HCT116 (cell line): Measurements from ENCODE around the gene KRIT1. TPM values are rescaled to one million over a fixed set of nuclear protein-coding genes. Genes with fewer than 3 reads are reported as not detected.

Experiments used
- ATAC-seq: fragments of 200-7000 bp; cut with Tn5 transposase; 2 replicates; pipeline ENCODE4 v1.9.1; 2020; ENCODE audit warnings: mild to moderate bottlenecking, moderate library complexity
- BruUV-seq: library from RNA; stranded (reverse); fragments of 400-500 nt; replicated peaks from 2 replicates; lab custom pipeline; 2021; lab: Mats Ljungman, UMichigan
- CTCF ChIA-PET: fragments of 300-600 bp; sonication (Branson Sonifier 250); formaldehyde crosslinking; loops from one replicate; lab custom pipeline; 2021; ENCODE audit warnings: antibody characterized with exemption; lab: Charles Lee
- POLR2A ChIA-PET: fragments of 300-600, 350-600 bp; sonication (Branson Sonifier 250); formaldehyde crosslinking; loops from one replicate; lab custom pipeline; 2021; ENCODE audit warnings: antibody characterized with exemption; lab: Charles Lee
- RAD21 ChIA-PET, 2 experiments: fragments of 300-600 bp; sonication (Branson Sonifier 250); formaldehyde crosslinking; loops; one replicate each; lab custom pipeline; 2023; ENCODE audit warnings: low total read pairs in 2 of 2; ENCODE audit not compliant: uncharacterized antibody in 2 of 2, unreplicated experiment in 2 of 2, low non-redundant PET in 1 of 2; lab: Charles Lee
- DNase-seq: peaks from one replicate; pipeline ENCODE4 v3.0.0-alpha.2; 2010; ENCODE audit warnings: low read depth, low spot score
- H2AFZ ChIP-seq: fragments of 200-600 bp; shearing (Covaris generic), sonication (generic); 2 replicates; pipeline ENCODE4 v1.6.1; 2017; ENCODE audit warnings: low read depth, mixed run types, mixed read lengths, antibody characterized with exemption, low read length; ENCODE audit not compliant: poor library complexity, severe bottlenecking
- H3K27ac ChIP-seq: 2 replicates; pipeline ENCODE4 v1.5.1; 2012; ENCODE audit warnings: low read depth, low read length
- H3K27me3 ChIP-seq: fragments of 200-600 bp; sonication (generic); 2 replicates; pipeline ENCODE4 v1.6.1; 2016; ENCODE audit warnings: mixed run types, low read length, mixed read lengths; ENCODE audit not compliant: insufficient read depth
- H3K36me3 ChIP-seq, 2 experiments: fragments of 200-500 bp in 1 of 2; fragments of 200-600 bp in 1 of 2; sonication (Bioruptor generic) in 1 of 2; sonication (generic) in 1 of 2; 2 replicates each; pipeline versions ENCODE4 v1.5.1 to v1.6.1; 2014 to 2016; ENCODE audit warnings: low read length in 2 of 2, inconsistent platforms in 1 of 2, mixed read lengths in 1 of 2, mixed run types in 1 of 2; ENCODE audit not compliant: insufficient read depth in 2 of 2, control insufficient read depth in 1 of 2
- H3K4me1 ChIP-seq, 2 experiments: fragments of 200-600 bp in 1 of 2; sonication (generic) in 1 of 2; 2 replicates each; pipeline versions ENCODE4 v1.5.1 to v1.6.1; 2012 to 2017; ENCODE audit warnings: low read length in 2 of 2, inconsistent platforms in 1 of 2, mild to moderate bottlenecking in 1 of 2, mixed read lengths in 1 of 2, mixed run types in 1 of 2, moderate library complexity in 1 of 2; ENCODE audit not compliant: insufficient read depth in 2 of 2, control insufficient read depth in 1 of 2
- H3K4me2 ChIP-seq: fragments of 200-600 bp; sonication (generic); 2 replicates; pipeline ENCODE4 v1.6.1; 2017; ENCODE audit warnings: mixed run types, low read length, mixed read lengths
- H3K4me3 ChIP-seq, 2 experiments: fragments of 200-600 bp in 1 of 2; sonication (generic) in 1 of 2; replicated peaks in 1 of 2; 2 replicates each; pipeline ENCODE4 v1.5.1; 2011 to 2016; ENCODE audit warnings: low read length in 2 of 2, control low read depth in 1 of 2, low read depth in 1 of 2, mild to moderate bottlenecking in 1 of 2, mixed read lengths in 1 of 2, mixed run types in 1 of 2
- H3K79me2 ChIP-seq: fragments of 200-600 bp; sonication (generic); 2 replicates; pipeline ENCODE4 v1.6.1; 2017; ENCODE audit warnings: mild to moderate bottlenecking, mixed run types, low read length, moderate library complexity, mixed read lengths; ENCODE audit not compliant: insufficient read depth
- H3K9ac ChIP-seq: fragments of 200-600 bp; sonication (generic); 2 replicates; pipeline ENCODE4 v1.6.1; 2016; ENCODE audit warnings: low read length, mixed read lengths
- H3K9me2 ChIP-seq: fragments of 200-600 bp; sonication (generic), shearing (Covaris generic); 2 replicates; pipeline ENCODE4 v1.6.1; 2017; ENCODE audit warnings: mixed run types, mild to moderate bottlenecking, moderate library complexity; ENCODE audit not compliant: insufficient read depth
- H3K9me3 ChIP-seq, 2 experiments: fragments of 200-500 bp in 1 of 2; fragments of 200-600 bp in 1 of 2; sonication (Bioruptor generic) in 1 of 2; sonication (generic) in 1 of 2; 2 replicates each; pipeline ENCODE4 v1.6.1; 2014 to 2017; ENCODE audit warnings: low read length in 2 of 2, mixed read lengths in 2 of 2, inconsistent platforms in 1 of 2, low read depth in 1 of 2, mild to moderate bottlenecking in 1 of 2, mixed run types in 1 of 2, moderate library complexity in 1 of 2; ENCODE audit not compliant: control insufficient read depth in 1 of 2, insufficient read depth in 1 of 2
- H4K20me1 ChIP-seq: fragments of 200-600 bp; sonication (generic), shearing (Covaris generic); 2 replicates; pipeline ENCODE4 v1.6.1; 2017; ENCODE audit warnings: mixed run types, mild to moderate bottlenecking, moderate library complexity; ENCODE audit not compliant: insufficient read depth
- CBX3 ChIP-seq: IDR thresholded peaks from 2 replicates; pipeline ENCODE4 v1.6.1; 2012; ENCODE audit warnings: low read depth
- EZH2 ChIP-seq: fragments of 200-600 bp; sonication (generic); IDR thresholded peaks from 2 replicates; pipeline ENCODE4 v1.6.1; 2017; ENCODE audit warnings: antibody characterized with exemption, mixed run types
- JUND ChIP-seq: IDR thresholded peaks from 2 replicates; pipeline ENCODE4 v1.6.1; 2012
- POLR2A ChIP-seq: IDR thresholded peaks from 2 replicates; pipeline ENCODE4 v1.7.0; 2011; ENCODE audit warnings: borderline replicate concordance; ENCODE audit not compliant: insufficient read depth, insufficient read length; ENCODE audit errors: extremely low read depth
- POLR2AphosphoS5 ChIP-seq: IDR thresholded peaks from 2 replicates; pipeline ENCODE4 v1.6.1; 2011; ENCODE audit warnings: mild to moderate bottlenecking, low read depth, low read length, moderate library complexity
- RAD21 ChIP-seq: IDR thresholded peaks from 2 replicates; pipeline ENCODE4 v1.6.1; 2012; ENCODE audit warnings: low read depth, mild to moderate bottlenecking
- SIN3A ChIP-seq: IDR thresholded peaks from 2 replicates; pipeline ENCODE4 v1.6.1; 2012; ENCODE audit warnings: low read depth
- SP1 ChIP-seq: IDR thresholded peaks from 2 replicates; pipeline ENCODE4 v1.6.1; 2012; ENCODE audit warnings: low read depth
- YY1 ChIP-seq: IDR thresholded peaks from 2 replicates; pipeline ENCODE4 v1.6.1; 2011; ENCODE audit warnings: low read length, low read depth, moderate library complexity, mild to moderate bottlenecking; ENCODE audit not compliant: insufficient replicate concordance; ENCODE audit errors: extremely low read depth
- ZNF274 ChIP-seq: fragments of 200-500 bp; sonication (Bioruptor generic); IDR thresholded peaks from 2 replicates; pipeline ENCODE4 v1.6.1; 2014; ENCODE audit warnings: mild to moderate bottlenecking, low read depth, low read length, inconsistent platforms
- intact Hi-C: fragments of 100-400 bp; cut with micrococcal nuclease; formaldehyde crosslinking; loops from 2 replicates; pipeline ENCODE4 v1.10.0; 2022
- total RNA-seq: library from RNA; stranded (reverse); gene quantifications from one replicate; pipeline ENCODE4 v1.2.1, GENCODE V29; 2021; ENCODE audit not compliant: unreplicated experiment
- TF ChIP-seq, protein P1 (sequence below): IDR thresholded peaks from 2 replicates; pipeline ENCODE4 v1.6.1; 2012
- TF ChIP-seq, protein P2 (sequence below): IDR thresholded peaks from 2 replicates; pipeline ENCODE4 v1.6.1; 2012; ENCODE audit warnings: low read depth
- TF ChIP-seq, protein P3 (sequence below), 3 experiments: fragments of 200-600 bp in 1 of 3; sonication (generic) in 1 of 3; IDR thresholded peaks in 2 of 3; conservative IDR thresholded peaks in 1 of 3; 2 replicates each; pipeline ENCODE4 v1.5.1; 2012 to 2017; ENCODE audit warnings: low read depth in 2 of 3, low read length in 2 of 3, antibody characterized with exemption in 1 of 3, borderline replicate concordance in 1 of 3, control low read depth in 1 of 3, mild to moderate bottlenecking in 1 of 3, mixed read lengths in 1 of 3, mixed run types in 1 of 3, moderate library complexity in 1 of 3; ENCODE audit not compliant: insufficient read depth in 1 of 3

Gene KRIT1
- total RNA-seq, 1 experiment from 2014 or later, result 32.4 TPM

DNA sequence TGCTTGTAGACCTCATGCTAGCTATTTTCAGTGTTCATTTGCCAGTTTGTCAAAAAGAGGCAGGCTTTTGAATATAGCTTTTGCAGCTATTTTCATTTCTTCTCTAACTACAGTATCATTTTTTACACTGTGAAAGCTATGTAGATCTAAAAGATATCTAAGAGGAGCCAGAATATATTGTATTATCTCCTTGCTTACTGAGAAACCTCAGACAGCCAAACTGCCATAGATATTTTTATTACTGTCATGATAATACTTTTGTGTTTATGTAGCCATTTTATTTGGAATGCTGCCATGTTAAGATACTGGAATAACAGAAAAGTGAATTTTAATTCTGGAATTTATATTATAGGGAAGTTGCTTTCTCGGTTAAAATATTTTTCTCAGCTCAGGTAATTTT is 37.2 kb upstream of the KRIT1 start:
- no peaks in the 10 kb centered on the region for H4K20me1 ChIP-seq

DNA sequence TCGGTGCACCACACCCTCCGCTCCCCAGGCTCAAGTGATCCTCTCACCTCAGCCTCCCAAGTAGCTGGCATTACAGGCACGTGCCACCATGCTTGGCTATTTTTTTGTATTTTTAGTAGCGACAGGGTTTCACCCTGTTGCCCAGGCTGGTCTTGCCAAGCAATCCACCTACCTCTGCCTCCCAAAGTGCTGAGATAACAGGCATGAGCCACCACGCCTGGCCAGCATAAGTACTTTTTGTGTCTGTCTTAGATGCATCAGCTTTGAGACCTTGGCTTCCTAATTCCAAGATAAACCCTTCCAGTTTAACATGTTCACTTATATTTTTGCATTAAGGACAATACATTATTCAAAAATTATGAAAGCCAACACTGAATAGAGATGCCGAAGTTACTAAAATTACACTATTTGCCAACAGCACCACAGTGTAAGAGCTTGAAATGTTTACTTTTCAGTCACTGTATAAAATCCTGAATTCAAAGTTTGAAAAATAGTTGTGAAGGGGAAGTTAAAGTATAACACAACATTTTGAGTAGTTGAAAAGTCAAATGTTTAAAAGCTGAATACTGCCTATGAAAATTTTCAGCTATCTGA is 36.6 kb upstream of the KRIT1 start:
- CTCF ChIA-PET, result no interaction called here
- Histone ChIP-seq H3K27ac (no peak overlapping the region), H2AFZ (no peak overlapping the region), H3K4me2 (no peak overlapping the region), H3K9me3 (no peaks in the 10 kb centered on the region), H3K4me1 (no peaks in the 10 kb centered on the region), H3K9ac (no peak overlapping the region), H3K79me2 (peaks cover 43% of the 10 kb centered on the region), H3K27me3 (no peaks in the 10 kb centered on the region), H3K4me3 (no peak overlapping the region), H3K36me3 (no peaks in the 10 kb centered on the region), H4K20me1 (no peaks in the 10 kb centered on the region), H3K9me2 (no peaks in the 10 kb centered on the region)
- no TSS peak for BruUV-seq
- POLR2A ChIA-PET, result no interaction called here
- TF ChIP-seq, protein P1, sequence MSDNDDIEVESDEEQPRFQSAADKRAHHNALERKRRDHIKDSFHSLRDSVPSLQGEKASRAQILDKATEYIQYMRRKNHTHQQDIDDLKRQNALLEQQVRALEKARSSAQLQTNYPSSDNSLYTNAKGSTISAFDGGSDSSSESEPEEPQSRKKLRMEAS, result no peak
- TF ChIP-seq CBX3 (no peak), SIN3A (no peak), EZH2 (no peak), YY1 (no peak)
- TF ChIP-seq, protein P2, sequence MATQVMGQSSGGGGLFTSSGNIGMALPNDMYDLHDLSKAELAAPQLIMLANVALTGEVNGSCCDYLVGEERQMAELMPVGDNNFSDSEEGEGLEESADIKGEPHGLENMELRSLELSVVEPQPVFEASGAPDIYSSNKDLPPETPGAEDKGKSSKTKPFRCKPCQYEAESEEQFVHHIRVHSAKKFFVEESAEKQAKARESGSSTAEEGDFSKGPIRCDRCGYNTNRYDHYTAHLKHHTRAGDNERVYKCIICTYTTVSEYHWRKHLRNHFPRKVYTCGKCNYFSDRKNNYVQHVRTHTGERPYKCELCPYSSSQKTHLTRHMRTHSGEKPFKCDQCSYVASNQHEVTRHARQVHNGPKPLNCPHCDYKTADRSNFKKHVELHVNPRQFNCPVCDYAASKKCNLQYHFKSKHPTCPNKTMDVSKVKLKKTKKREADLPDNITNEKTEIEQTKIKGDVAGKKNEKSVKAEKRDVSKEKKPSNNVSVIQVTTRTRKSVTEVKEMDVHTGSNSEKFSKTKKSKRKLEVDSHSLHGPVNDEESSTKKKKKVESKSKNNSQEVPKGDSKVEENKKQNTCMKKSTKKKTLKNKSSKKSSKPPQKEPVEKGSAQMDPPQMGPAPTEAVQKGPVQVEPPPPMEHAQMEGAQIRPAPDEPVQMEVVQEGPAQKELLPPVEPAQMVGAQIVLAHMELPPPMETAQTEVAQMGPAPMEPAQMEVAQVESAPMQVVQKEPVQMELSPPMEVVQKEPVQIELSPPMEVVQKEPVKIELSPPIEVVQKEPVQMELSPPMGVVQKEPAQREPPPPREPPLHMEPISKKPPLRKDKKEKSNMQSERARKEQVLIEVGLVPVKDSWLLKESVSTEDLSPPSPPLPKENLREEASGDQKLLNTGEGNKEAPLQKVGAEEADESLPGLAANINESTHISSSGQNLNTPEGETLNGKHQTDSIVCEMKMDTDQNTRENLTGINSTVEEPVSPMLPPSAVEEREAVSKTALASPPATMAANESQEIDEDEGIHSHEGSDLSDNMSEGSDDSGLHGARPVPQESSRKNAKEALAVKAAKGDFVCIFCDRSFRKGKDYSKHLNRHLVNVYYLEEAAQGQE, result no peak
- RAD21 ChIA-PET, result no interaction called here
- ATAC-seq (no peak), DNase-seq (no peak)
- intact Hi-C loops, result no loop called here

More for the DNA sequence above, 37.2 kb upstream of the KRIT1 start:
- Histone ChIP-seq H3K9me3 (no peaks in the 10 kb centered on the region), H2AFZ (no peak overlapping the region), H3K4me2 (no peak overlapping the region), H3K4me3 (no peak overlapping the region), H3K4me1 (no peaks in the 10 kb centered on the region), H3K27ac (no peak overlapping the region), H3K27me3 (no peaks in the 10 kb centered on the region), H3K9ac (no peak overlapping the region), H3K36me3 (no peaks in the 10 kb centered on the region), H3K9me2 (no peaks in the 10 kb centered on the region), H3K79me2 (peaks cover 41% of the 10 kb centered on the region)
- intact Hi-C loops, result no loop called here
- TF ChIP-seq, protein P3, sequence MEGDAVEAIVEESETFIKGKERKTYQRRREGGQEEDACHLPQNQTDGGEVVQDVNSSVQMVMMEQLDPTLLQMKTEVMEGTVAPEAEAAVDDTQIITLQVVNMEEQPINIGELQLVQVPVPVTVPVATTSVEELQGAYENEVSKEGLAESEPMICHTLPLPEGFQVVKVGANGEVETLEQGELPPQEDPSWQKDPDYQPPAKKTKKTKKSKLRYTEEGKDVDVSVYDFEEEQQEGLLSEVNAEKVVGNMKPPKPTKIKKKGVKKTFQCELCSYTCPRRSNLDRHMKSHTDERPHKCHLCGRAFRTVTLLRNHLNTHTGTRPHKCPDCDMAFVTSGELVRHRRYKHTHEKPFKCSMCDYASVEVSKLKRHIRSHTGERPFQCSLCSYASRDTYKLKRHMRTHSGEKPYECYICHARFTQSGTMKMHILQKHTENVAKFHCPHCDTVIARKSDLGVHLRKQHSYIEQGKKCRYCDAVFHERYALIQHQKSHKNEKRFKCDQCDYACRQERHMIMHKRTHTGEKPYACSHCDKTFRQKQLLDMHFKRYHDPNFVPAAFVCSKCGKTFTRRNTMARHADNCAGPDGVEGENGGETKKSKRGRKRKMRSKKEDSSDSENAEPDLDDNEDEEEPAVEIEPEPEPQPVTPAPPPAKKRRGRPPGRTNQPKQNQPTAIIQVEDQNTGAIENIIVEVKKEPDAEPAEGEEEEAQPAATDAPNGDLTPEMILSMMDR (IDR thresholded peaks at IDR 0.05 in 2 of 3, conservative IDR thresholded peaks at IDR 0.05 in 1 of 3; ENCODE audit: borderline replicate concordance in 1 of 3, insufficient read depth in 1 of 3, low read depth in 2 of 3, low read length in 2 of 3), result no peak
- no peak for TF ChIP-seq POLR2AphosphoS5
- no peak for TF ChIP-seq POLR2A
- no peak for TF ChIP-seq JUND
- TF ChIP-seq RAD21, result no peak
- TF ChIP-seq SP1, result no peak
- no peak for TF ChIP-seq ZNF274
- no peak for DNase-seq
- ATAC-seq, result no peak
- no TSS peak for BruUV-seq
- POLR2A ChIA-PET, result no interaction called here
- RAD21 ChIA-PET, result no interaction called here
- CTCF ChIA-PET, result no interaction called here
